GM12865 (cell line): ENCODE data around the gene TCEAL3.
"Not testable (repeated sequence)": the region's sequence is repeated elsewhere in the genome, so short reads cannot be mapped to it uniquely, and the experiment has no call there.

Source experiments
- DNase-seq: peaks from one replicate; pipeline ENCODE4 v3.0.0; 2010; ENCODE audit warnings: low read depth
- H3K4me3 ChIP-seq: 2 replicates; pipeline ENCODE4 v1.5.1; 2011; ENCODE audit warnings: mild to moderate bottlenecking, low read depth, low read length, control low read depth
- TF ChIP-seq, protein P1 (sequence below): IDR thresholded peaks from 2 replicates; pipeline ENCODE4 v1.5.1; 2011; ENCODE audit warnings: low read length, control low read depth, low read depth, inconsistent platforms; ENCODE audit not compliant: insufficient read depth; ENCODE audit errors: missing control alignments

The TCEAL3 gene

DNA sequence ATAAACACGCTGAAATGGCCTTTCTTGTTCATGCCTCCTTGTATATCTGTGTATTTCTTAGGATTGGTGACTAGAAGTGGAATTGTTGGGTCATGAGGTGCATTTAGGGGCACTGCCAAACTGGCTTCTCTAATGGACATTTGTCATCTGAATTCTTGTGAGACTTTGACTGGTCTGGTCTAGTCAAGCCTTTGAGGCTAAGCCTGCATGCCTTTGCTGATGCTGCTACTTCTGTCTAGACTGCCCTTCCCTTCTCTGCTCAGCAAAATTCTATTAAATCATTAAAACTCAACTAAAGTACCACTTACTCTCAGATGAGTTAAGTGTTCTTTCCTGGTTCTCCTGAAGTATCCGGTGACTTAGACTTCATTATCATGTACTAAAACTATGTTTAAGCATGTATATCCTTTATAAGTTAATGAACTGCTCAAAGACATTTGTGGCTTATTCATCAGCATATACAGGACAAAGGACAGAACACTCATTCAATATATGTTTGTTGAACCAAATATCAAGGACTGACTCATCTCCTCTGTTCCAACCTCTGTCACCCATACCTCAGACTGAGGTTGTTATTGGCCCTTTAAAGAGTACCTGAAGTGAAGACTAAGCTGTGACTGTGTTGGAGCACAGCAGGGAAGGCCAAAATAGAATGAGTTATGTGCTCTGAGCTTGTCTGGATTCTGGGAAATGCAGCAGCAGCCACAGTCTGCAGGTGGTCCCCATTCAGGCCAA is 30.0 kb downstream of the TCEAL3 start:
- no peak for DNase-seq
- TF ChIP-seq, protein P1, sequence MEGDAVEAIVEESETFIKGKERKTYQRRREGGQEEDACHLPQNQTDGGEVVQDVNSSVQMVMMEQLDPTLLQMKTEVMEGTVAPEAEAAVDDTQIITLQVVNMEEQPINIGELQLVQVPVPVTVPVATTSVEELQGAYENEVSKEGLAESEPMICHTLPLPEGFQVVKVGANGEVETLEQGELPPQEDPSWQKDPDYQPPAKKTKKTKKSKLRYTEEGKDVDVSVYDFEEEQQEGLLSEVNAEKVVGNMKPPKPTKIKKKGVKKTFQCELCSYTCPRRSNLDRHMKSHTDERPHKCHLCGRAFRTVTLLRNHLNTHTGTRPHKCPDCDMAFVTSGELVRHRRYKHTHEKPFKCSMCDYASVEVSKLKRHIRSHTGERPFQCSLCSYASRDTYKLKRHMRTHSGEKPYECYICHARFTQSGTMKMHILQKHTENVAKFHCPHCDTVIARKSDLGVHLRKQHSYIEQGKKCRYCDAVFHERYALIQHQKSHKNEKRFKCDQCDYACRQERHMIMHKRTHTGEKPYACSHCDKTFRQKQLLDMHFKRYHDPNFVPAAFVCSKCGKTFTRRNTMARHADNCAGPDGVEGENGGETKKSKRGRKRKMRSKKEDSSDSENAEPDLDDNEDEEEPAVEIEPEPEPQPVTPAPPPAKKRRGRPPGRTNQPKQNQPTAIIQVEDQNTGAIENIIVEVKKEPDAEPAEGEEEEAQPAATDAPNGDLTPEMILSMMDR: no peak
- no peak overlapping the region for H3K4me3 ChIP-seq

DNA sequence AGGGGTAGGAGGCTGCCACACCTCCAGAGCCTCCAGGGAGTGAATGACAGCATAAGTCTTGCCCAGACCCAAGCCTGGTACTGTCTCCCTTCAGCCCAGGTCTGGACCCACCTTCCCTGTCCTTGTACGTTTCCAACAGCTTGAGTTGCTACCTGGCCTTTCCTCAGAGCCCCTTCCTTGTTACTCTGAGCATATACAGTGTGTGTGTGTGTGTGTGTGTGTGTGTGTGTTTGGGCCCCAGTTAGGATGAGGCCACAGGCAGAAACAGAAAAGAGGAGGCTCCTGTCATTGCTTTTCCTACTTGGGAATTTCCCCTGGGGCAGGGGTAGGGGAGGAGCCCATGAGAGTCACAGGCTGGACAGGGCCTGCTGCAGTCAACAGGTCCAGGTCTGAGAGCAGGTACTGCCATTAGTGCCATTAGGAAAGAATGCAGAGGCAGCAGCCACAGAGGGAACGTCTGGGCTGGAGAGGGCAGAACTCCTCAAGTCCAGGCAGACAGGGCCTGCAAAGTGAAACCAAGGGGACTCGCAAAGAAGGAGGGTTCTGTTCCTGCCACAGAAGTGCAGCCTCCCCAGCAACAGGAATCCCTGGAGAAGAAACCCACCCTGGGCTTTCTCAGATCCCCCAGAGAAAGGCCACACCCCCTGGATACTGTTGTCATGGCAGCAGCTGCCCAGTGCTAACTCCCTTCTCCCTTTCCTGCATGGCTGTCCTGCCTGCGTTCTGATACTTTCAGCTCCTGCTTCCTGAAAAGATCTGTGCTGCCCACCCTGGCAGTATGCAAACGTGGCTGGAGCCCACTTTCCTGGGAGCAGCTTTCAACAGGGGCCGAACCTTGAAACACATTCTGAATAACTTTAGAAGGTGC is 30.9 kb downstream of the TCEAL3 start:
- DNase-seq, H3K4me3 ChIP-seq: not testable (repeated sequence)

DNA sequence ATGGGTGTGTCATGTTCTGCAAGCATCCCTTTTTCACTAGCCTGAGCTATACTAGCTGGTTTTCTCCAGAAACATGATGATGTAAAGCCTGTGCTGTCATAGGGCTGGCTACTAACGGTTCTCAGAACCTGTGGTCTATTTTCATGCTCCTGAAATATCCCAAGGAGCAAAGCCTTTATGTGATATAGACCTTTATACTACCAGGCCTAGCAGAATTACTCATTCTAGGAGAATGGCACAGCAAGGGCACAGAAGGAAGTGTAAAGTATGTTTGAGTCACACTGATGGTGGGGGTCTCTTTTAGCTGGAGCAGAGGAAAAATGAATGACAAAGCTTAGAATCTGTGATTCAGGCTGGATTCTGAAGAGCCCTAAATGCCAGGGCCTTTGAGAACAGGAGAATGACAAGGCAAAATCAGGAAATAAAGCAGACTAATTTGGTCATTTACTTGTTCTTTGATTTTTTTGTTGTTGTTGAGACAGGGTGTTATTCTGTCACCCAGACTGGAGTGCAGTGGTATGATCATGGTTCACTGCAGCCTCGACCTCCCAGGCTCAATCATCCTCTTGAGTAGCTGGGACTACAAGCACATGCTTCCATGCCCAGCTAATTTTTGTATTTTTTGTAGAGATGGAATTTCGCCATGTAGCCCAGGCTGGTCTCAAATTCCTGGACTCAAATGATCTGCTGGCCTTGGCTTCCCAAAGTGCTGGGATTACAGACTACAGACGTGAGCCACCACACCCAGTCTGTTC is 32.8 kb downstream of the TCEAL3 start:
- no peak for DNase-seq
- H3K4me3 ChIP-seq: no peak overlapping the region
- TF ChIP-seq, protein P1: no peak

DNA sequence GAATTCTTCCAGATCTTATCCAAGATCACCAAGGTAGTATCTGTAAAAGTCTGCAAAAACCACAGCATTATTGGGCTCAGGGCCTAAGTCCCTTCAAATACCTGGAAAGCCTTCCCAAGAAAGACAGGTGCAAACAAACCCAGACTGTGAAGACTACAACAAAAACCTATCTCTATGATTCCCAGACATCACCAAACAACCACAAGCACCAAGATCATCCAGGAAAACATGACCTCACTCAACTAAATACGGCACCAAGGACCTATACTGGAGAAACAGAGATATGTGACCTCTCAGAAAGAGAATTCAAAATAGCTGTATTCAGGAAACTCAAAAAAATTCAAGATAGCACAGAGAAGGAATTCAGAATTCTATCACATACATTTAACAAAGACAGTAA is 36.4 kb downstream of the TCEAL3 start:
- TF ChIP-seq, protein P1: no peak
- no peak for DNase-seq
- no peak overlapping the region for H3K4me3 ChIP-seq

DNA sequence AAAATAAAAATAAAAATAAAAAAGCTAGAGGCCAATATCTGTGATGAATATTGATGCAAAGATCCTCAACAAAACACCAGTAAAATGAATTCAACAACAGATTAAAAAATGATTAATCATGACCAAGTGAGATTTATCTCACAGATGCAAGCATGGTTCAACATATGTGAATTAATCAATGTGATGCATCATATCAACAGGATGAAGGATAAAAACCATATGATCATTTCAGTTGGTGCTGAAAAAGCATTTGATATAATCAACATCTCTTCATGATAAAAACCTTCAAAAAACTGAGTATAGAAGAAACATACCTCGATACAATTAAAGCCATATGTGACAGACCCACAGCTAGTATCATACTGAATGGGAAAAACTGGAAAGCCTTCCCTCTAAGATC is 39.9 kb downstream of the TCEAL3 start:
- no peak overlapping the region for H3K4me3 ChIP-seq
- no peak for DNase-seq
- TF ChIP-seq, protein P1: no peak

DNA sequence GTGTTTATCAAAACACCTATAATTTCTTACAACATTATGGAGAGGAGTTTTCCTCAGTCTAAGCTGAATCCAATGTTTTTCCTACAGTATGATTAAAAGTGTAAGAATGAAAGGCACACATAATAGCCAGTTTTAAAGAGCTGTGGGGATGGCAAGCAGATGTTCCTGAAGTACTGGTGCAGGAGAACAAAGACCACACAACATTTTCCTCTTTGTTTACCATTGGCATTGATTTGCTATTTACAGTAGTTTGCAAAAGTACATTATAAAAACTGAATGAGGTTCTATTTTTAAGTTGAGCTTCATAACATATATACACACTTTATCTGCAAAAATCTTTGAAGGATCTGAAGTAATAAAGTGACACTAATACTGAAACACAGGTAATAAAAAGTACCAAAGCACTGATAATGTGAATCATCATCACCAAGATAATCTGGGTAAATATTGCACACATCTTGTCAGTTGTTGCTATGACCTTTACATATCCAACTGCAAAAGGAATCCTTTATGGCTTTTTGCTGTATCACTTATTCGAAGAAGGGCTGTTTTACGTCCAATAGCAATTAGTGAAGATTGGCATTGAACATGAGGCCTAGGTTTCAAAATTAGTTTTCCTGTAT is 43.5 kb downstream of the TCEAL3 start:
- no peak for DNase-seq
- TF ChIP-seq, protein P1: no peak
- no peak overlapping the region for H3K4me3 ChIP-seq

DNA sequence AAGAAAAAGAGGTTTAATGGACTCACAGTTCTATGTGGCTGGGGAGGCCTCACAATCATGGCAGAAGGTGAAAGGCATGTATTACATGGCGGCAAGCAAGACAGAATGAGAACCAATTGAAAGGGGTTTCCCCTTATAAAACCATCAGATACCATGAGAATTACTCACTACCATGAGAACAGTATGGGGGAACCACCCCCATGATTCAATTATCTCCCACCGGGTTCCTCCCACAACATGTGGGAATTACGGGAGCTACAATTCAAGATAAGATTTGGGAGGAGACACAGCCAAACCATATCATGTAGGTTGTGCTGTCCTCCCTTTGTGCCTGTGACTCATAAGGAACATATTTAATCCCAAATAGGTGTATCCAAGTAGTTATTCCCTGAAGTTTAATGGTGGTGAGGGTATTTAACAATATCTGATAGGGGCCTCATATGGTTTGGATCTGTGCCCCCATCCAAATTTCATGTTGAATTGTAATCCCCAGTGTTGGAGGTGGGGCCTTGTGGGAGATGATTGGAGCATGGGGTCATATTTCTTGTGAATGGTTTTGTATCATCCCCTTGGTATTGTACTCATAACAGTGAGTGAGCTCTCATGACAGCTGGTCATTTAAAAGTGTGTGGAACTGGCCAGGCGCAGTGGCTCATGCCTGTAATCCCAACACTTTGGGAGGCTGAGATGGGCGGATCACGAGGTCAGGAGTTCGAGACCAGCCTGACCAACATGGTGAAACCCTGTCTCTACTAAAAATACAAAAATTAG is 47.7 kb downstream of the TCEAL3 start:
- H3K4me3 ChIP-seq, DNase-seq: not testable (repeated sequence)
